GM18909 (cell line): ENCODE results near the gene WNT2B.

Source experiments
- ATAC-seq: cut with Tn5 transposase; IDR thresholded peaks from one replicate; pipeline ENCODE4 v1.9.1; 2021; ENCODE audit warnings: mild to moderate bottlenecking; ENCODE audit not compliant: unreplicated experiment, poor library complexity

WNT2B gene

GRCh38 chr1:112504001-112504660, 4.6 kb upstream of the WNT2B start:
- ATAC-seq, result no peak

- no peak for ATAC-seq
Measured at GRCh38 chr1:112504661-112505399, 3.9 kb upstream of the WNT2B start.

- no peak for ATAC-seq
Measured at GRCh38 chr1:112505400-112505785, 3.4 kb upstream of the WNT2B start.

GRCh38 chr1:112505878-112506277, 2.9 kb upstream of the WNT2B start:
- no peak for ATAC-seq

DNA sequence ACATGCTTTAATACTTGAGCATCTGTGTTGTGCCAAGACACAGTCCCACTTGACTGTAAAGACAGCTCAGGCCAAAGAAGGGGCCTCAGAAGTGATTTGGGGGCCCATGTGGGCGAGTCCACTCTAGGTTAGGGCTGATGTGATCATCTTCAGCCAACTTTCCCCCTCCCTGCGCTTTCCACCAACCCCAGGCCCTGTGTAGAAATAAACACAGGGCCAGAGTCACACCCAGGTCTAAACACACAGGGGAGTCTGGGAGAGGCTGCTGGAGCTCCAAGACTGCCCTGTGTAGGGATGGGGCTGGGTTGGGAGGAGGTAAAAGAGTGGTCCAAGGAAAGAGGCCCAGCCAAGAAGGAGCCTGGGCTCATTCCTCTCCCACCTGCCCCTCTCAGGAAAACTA, 2.5 kb upstream of the WNT2B start:
- no peak for ATAC-seq

- no peak for ATAC-seq
Measured at GRCh38 chr1:112506731-112507130, 2.0 kb upstream of the WNT2B start.

DNA sequence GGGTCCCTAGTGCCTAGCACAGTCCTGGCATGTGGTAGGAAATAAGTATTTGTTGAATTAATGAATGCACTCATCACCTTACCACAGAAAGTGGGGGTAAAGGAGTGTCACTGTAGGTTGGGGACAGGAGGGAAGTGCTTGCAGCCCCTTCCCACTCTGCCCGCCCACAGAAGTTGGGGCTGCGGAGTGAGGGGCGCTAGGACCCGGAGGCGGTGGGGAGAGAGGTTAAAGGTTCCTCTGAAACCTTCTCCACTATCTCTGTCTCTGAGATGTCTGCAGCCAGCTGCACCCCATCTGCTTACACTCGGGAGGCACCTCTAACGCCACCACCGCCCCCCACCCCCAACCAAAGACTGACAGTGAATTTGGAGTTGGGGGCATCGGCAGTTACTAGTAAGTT, 1.4 kb upstream of the WNT2B start:
- ATAC-seq, result no peak

DNA sequence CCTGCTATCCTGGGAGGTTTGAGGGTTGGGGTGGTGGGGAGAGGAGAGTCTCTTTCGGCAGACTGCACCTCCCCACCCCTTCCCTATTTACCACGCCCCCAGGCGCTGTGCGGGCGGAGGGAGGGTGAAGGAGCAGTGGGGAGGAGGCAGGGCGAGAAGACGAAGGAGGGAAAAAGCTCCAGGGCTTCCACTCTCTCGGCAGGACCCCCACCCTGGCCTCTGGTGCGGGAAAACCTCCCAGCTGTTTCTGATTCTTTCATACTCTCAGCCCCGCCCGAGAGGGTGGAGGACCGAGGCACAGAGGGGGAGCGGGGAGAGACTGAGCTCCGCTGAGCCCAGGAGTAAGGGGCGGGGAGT, 866 bp upstream of the WNT2B start:
- no peak for ATAC-seq

GRCh38 chr1:112509005-112509659, 367 bp downstream of the WNT2B start:
- ATAC-seq, result peak; percentile 17

GRCh38 chr1:112509660-112510178, 954 bp downstream of the WNT2B start:
- ATAC-seq, result no peak

DNA sequence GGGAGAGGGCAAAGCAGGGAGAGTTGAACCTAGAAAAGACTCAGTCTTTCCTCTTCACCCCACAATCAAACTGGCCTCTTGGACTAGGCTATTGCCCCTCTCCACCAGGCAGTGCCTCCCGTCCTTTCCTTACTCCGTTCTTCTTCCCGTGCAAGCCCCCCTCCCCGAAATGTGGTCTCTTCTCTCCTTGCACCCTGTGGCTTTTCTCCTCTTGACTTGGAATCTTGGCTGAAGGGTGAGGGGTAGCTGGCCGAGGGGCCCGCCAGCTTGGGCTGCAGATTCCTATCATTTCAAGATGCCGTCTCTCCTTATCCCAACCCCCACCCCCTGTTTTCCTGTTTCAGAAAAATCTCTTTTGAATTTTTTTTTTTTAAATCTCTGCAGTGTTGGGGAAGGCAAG, 1.6 kb downstream of the WNT2B start:
- ATAC-seq, result no peak

GRCh38 chr1:112511897-112512296, 3.1 kb downstream of the WNT2B start:
- no peak for ATAC-seq

DNA sequence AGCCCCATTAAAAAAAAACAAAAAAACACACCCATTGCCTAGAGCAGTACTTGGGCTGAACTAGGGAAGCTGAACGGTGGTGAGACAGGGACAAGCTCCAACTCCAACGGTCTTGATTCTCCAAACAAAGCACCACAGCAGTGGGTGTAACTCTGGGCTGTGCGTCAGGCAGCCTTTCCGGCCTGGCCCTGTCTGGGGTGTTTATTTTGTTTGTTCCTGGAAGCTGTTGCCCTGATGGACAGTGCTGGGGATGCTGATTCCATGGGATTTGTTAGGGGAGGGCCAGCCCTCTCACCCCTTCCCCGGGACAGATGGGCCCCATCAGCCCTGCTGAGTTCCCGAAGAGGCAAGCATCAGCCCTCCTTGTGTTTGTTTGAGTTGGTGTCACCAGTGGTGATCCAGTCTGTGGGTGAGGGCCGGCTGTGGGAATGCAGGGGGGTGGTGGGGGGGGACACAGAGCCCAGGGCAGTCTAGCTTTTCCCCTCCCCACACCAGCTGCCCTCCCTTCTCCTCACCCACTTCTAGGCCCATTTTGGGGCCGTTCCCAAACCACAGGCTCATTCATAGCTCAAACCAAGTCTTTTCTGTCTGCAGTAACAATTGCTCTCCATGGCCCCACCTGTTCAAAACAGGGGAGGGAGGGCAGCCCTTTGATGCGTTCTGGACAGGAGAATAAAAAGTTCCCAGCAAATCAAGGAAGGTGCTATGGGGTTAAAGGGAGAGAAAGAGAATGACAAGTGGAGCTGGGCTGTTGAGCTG, 4.5 kb downstream of the WNT2B start:
- ATAC-seq, result no peak

GRCh38 chr1:112514901-112515300, 6.1 kb downstream of the WNT2B start:
- ATAC-seq, result no peak

- no peak for ATAC-seq
Measured at GRCh38 chr1:112515311-112516009, 6.7 kb downstream of the WNT2B start.

GRCh38 chr1:112516141-112516540, 7.4 kb downstream of the WNT2B start:
- ATAC-seq, result no peak

GRCh38 chr1:112517231-112517630, 8.5 kb downstream of the WNT2B start:
- ATAC-seq, result no peak

- ATAC-seq, result no peak
Measured at GRCh38 chr1:112517646-112518045, 8.9 kb downstream of the WNT2B start.

DNA sequence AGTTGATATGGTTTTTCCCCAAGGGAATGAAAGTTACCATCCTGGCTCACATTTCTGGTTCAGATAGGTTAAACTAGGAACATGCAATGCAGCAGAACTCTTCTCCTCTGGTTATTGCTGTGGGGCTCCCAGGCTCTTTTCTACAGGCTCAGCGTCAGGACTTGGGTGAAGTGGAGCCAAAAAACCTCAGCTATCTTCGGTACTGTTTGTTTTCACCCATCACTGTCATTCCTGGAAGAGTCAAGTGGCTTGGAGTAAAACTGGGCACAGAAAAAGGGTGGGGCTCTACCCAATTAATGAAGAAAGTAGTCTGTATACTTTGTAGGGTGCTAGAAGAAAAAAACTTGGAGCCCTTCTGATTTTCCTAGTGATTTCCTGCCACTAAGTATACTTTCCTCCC, 9.4 kb downstream of the WNT2B start:
- ATAC-seq, result no peak

DNA sequence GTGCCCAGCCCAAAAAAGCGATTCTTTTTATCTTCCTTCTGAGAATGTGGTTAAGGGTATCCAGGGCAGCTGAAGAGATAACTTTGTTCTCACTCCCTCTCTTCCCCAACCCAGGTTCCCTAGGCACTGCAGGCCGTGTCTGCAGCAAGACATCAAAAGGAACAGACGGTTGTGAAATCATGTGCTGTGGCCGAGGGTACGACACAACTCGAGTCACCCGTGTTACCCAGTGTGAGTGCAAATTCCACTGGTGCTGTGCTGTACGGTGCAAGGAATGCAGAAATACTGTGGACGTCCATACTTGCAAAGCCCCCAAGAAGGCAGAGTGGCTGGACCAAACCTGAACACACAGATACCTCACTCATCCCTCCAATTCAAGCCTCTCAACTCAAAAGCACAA, 11.4 kb downstream of the WNT2B start:
- no peak for ATAC-seq
